Kasumi-1 (cell line): ENCODE data around the gene SLC44A1.
A peak's percentile ranks its signal among the peaks of the same experiment; 100 is the strongest.

Experiments used
- DNase-seq, 2 experiments: peaks; one replicate each; lab custom pipeline; 2025; lab: John Stamatoyannopoulos, UW

Gene SLC44A1

GRCh38 chr9:105393576-105394344, 149.3 kb downstream of the SLC44A1 start:
- DNase-seq, result no peak

- DNase-seq, result no peak
These were observed 152.0 kb downstream of the SLC44A1 start for GRCh38 chr9:105396441-105396840.

GRCh38 chr9:105396901-105397300, 152.4 kb downstream of the SLC44A1 start:
- DNase-seq, result no peak

GRCh38 chr9:105399117-105399516, 154.7 kb downstream of the SLC44A1 start:
- no peak for DNase-seq

GRCh38 chr9:105401651-105402050, 157.2 kb downstream of the SLC44A1 start:
- no peak for DNase-seq

- no peak for DNase-seq
These were observed 159.2 kb downstream of the SLC44A1 start for GRCh38 chr9:105403552-105404248.

GRCh38 chr9:105405514-105406131, 161.2 kb downstream of the SLC44A1 start:
- peak; percentile 30 to 41 for DNase-seq

- no peak for DNase-seq
These were observed 161.9 kb downstream of the SLC44A1 start for GRCh38 chr9:105406369-105406768.

GRCh38 chr9:105413525-105413924, 169.1 kb downstream of the SLC44A1 start:
- peak in 1 of 2 experiments; percentile 8 for DNase-seq

- DNase-seq, result peak; percentile 38 to 41
These were observed 170.7 kb downstream of the SLC44A1 start for GRCh38 chr9:105414947-105415661.

GRCh38 chr9:105415662-105415980, 171.2 kb downstream of the SLC44A1 start:
- no peak for DNase-seq

GRCh38 chr9:105416840-105417239, 172.4 kb downstream of the SLC44A1 start:
- DNase-seq, result no peak

GRCh38 chr9:105418588-105419500, 174.4 kb downstream of the SLC44A1 start:
- DNase-seq, result no peak

GRCh38 chr9:105419816-105420597, 175.6 kb downstream of the SLC44A1 start:
- DNase-seq, result no peak

GRCh38 chr9:105421154-105421553, 176.7 kb downstream of the SLC44A1 start:
- DNase-seq, result no peak

GRCh38 chr9:105421864-105422263, 177.4 kb downstream of the SLC44A1 start:
- no peak for DNase-seq

- DNase-seq, result peak; percentile 31 to 43
These were observed 181.5 kb downstream of the SLC44A1 start for GRCh38 chr9:105425816-105426433.

- DNase-seq, result no peak
These were observed 182.2 kb downstream of the SLC44A1 start for GRCh38 chr9:105426657-105427056.

- DNase-seq, result no peak
These were observed 187.2 kb downstream of the SLC44A1 start for GRCh38 chr9:105431424-105432246.
